Ishikawa (cell line): Measurements from ENCODE around the gene SLC49A4.

ENCODE experiments used
- EGR1 ChIP-seq: IDR thresholded peaks from 2 replicates; pipeline ENCODE4 v1.6.1; 2012
- EP300 ChIP-seq: IDR thresholded peaks from 2 replicates; pipeline ENCODE4 v1.6.1; 2012; ENCODE audit warnings: borderline replicate concordance
- FOXM1 ChIP-seq: IDR thresholded peaks from 2 replicates; pipeline ENCODE4 v1.6.1; 2012; ENCODE audit warnings: low read depth, borderline replicate concordance
- RAD21 ChIP-seq: IDR thresholded peaks from 2 replicates; pipeline ENCODE4 v1.6.1; 2012; ENCODE audit warnings: low read depth
- USF1 ChIP-seq: IDR thresholded peaks from 2 replicates; pipeline ENCODE4 v1.6.1; 2012
- ZBTB7A ChIP-seq: IDR thresholded peaks from 2 replicates; pipeline ENCODE4 v1.6.1; 2012; ENCODE audit warnings: low read depth

- TF ChIP-seq EGR1 (no peak), EP300 (no peak), USF1 (no peak), ZBTB7A (no peak), FOXM1 (no peak), RAD21 (no peak)
Observed at GRCh38 chr3:122802323-122802722, 7.5 kb downstream of the SLC49A4 start.
